GM23338 (cell line): ENCODE measurements around the gene EFR3B.
"Not testable (repeated sequence)": the region's sequence is repeated elsewhere in the genome, so short reads cannot be mapped to it uniquely, and the experiment has no call there.

ENCODE experiments used
- CREB1 ChIP-seq: fragments of 250-450 bp; sonication (Bioruptor Pico); IDR thresholded peaks from 2 replicates; pipeline ENCODE4 v1.5.0; 2020; ENCODE audit warnings: low read depth, mild to moderate bottlenecking, moderate library complexity
- EZH2 ChIP-seq: fragments of 200-600 bp; sonication (generic); IDR thresholded peaks from one replicate; pipeline ENCODE4 v1.8.0; 2017; ENCODE audit warnings: antibody characterized with exemption, mild to moderate bottlenecking, low read depth; ENCODE audit not compliant: unreplicated experiment
- EZH2phosphoT487 ChIP-seq: fragments of 200-600 bp; sonication (generic); IDR thresholded peaks from one replicate; pipeline ENCODE4 v1.8.1; 2018; ENCODE audit warnings: antibody characterized with exemption; ENCODE audit not compliant: unreplicated experiment
- JUNB ChIP-seq: IDR thresholded peaks from one replicate; pipeline ENCODE4 v1.6.1; 2016; ENCODE audit warnings: antibody characterized with exemption; ENCODE audit not compliant: unreplicated experiment
- POLR2AphosphoS5 ChIP-seq: IDR thresholded peaks from 2 replicates; pipeline ENCODE4 v1.6.1; 2016; ENCODE audit warnings: antibody characterized with exemption, low read depth
- ZNF331 ChIP-seq: fragments of 250-450 bp; sonication (Bioruptor Pico); IDR thresholded peaks from 2 replicates; pipeline ENCODE4 v1.5.0; 2020; ENCODE audit warnings: low read depth, mild to moderate bottlenecking, moderate library complexity
- TF ChIP-seq, protein P1 (sequence below), 2 experiments: fragments of 200-600 bp in 1 of 2; sonication (generic) in 1 of 2; conservative IDR thresholded peaks; 2 replicates each; pipeline versions ENCODE4 v1.5.1 to v1.6.1; 2016 to 2017; ENCODE audit warnings: antibody characterized with exemption in 2 of 2, low read depth in 2 of 2, mild to moderate bottlenecking in 2 of 2, moderate library complexity in 1 of 2
- TF ChIP-seq, protein P2 (sequence below): IDR thresholded peaks from one replicate; pipeline ENCODE4 v1.6.1; 2018; ENCODE audit warnings: antibody characterized with exemption; ENCODE audit not compliant: unreplicated experiment

DNA sequence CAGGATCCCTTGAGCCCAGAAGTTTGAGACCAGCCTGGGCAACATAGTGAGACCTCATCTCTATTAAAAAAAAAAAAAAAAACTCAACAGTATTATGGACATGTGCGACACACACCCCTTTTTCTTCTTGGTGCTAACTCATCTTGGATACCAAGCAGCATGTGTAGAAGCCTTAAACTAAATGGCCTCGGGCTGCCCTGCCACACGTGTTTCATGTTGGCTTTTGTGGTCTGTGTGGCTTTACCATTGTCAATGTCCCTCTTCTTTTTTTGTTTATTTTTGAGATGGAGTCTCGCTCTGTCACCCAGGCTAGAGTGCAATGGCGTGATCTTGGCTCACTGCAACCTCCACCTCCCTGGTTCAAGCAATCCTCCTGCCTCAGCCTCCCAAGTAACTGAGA, 109.1 kb downstream of the EFR3B start:
- TF ChIP-seq, protein P1, sequence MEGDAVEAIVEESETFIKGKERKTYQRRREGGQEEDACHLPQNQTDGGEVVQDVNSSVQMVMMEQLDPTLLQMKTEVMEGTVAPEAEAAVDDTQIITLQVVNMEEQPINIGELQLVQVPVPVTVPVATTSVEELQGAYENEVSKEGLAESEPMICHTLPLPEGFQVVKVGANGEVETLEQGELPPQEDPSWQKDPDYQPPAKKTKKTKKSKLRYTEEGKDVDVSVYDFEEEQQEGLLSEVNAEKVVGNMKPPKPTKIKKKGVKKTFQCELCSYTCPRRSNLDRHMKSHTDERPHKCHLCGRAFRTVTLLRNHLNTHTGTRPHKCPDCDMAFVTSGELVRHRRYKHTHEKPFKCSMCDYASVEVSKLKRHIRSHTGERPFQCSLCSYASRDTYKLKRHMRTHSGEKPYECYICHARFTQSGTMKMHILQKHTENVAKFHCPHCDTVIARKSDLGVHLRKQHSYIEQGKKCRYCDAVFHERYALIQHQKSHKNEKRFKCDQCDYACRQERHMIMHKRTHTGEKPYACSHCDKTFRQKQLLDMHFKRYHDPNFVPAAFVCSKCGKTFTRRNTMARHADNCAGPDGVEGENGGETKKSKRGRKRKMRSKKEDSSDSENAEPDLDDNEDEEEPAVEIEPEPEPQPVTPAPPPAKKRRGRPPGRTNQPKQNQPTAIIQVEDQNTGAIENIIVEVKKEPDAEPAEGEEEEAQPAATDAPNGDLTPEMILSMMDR (conservative IDR thresholded peaks at IDR 0.05; ENCODE audit: low read depth in 2 of 2): not testable (repeated sequence)
- not testable (repeated sequence) for TF ChIP-seq POLR2AphosphoS5; EZH2; ZNF331; EZH2phosphoT487; CREB1 (CRISPR knock-in tag); JUNB
- TF ChIP-seq, protein P2, sequence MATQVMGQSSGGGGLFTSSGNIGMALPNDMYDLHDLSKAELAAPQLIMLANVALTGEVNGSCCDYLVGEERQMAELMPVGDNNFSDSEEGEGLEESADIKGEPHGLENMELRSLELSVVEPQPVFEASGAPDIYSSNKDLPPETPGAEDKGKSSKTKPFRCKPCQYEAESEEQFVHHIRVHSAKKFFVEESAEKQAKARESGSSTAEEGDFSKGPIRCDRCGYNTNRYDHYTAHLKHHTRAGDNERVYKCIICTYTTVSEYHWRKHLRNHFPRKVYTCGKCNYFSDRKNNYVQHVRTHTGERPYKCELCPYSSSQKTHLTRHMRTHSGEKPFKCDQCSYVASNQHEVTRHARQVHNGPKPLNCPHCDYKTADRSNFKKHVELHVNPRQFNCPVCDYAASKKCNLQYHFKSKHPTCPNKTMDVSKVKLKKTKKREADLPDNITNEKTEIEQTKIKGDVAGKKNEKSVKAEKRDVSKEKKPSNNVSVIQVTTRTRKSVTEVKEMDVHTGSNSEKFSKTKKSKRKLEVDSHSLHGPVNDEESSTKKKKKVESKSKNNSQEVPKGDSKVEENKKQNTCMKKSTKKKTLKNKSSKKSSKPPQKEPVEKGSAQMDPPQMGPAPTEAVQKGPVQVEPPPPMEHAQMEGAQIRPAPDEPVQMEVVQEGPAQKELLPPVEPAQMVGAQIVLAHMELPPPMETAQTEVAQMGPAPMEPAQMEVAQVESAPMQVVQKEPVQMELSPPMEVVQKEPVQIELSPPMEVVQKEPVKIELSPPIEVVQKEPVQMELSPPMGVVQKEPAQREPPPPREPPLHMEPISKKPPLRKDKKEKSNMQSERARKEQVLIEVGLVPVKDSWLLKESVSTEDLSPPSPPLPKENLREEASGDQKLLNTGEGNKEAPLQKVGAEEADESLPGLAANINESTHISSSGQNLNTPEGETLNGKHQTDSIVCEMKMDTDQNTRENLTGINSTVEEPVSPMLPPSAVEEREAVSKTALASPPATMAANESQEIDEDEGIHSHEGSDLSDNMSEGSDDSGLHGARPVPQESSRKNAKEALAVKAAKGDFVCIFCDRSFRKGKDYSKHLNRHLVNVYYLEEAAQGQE: not testable (repeated sequence)
